Smooth muscle cell (in vitro differentiated cells): ENCODE data around the gene RAB33B. TPM values are rescaled to one million over a fixed set of nuclear protein-coding genes. Genes with fewer than 3 reads are reported as not detected.

ENCODE experiments used
- DNase-seq: peaks from one replicate; lab custom pipeline; 2025; ENCODE audit not compliant: unreplicated experiment; lab: John Stamatoyannopoulos, UW
- H2AFZ ChIP-seq: fragments of 200-600 bp; sonication (generic); 2 replicates; pipeline ENCODE4 v1.6.0; 2016; ENCODE audit warnings: antibody characterized with exemption, low read depth, mild to moderate bottlenecking
- H3F3A ChIP-seq: fragments of 200-600 bp; sonication (generic); 2 replicates; pipeline ENCODE4 v1.6.0; 2017; ENCODE audit warnings: antibody characterized with exemption, low read depth
- H3K27ac ChIP-seq: fragments of 200-600 bp; sonication (generic); 2 replicates; pipeline ENCODE4 v1.5.1; 2016; ENCODE audit warnings: low read depth, mild to moderate bottlenecking
- H3K27me3 ChIP-seq: fragments of 200-600 bp; sonication (generic); 2 replicates; pipeline ENCODE4 v1.6.1; 2016; ENCODE audit warnings: low read depth, mild to moderate bottlenecking
- H3K36me3 ChIP-seq: fragments of 200-600 bp; sonication (generic); 2 replicates; pipeline ENCODE4 v1.5.1; 2016; ENCODE audit warnings: low read depth
- H3K4me1 ChIP-seq: fragments of 200-600 bp; sonication (generic); 2 replicates; pipeline ENCODE4 v1.5.1; 2016; ENCODE audit warnings: low read depth
- H3K4me2 ChIP-seq: fragments of 200-600 bp; sonication (generic); 2 replicates; pipeline ENCODE4 v1.6.0; 2016; ENCODE audit warnings: mild to moderate bottlenecking
- H3K4me3 ChIP-seq: fragments of 200-600 bp; sonication (generic); 2 replicates; pipeline ENCODE4 v1.5.1; 2016; ENCODE audit warnings: mild to moderate bottlenecking
- H3K79me2 ChIP-seq: fragments of 200-600 bp; sonication (generic); 2 replicates; pipeline ENCODE4 v1.6.0; 2016; ENCODE audit warnings: low read depth, mild to moderate bottlenecking
- H3K9ac ChIP-seq: fragments of 200-600 bp; sonication (generic); 2 replicates; pipeline ENCODE4 v1.6.0; 2016; ENCODE audit warnings: low read depth
- H3K9me3 ChIP-seq: fragments of 200-600 bp; sonication (generic); replicated peaks from 2 replicates; pipeline ENCODE4 v1.5.1; 2016; ENCODE audit warnings: low read depth
- H4K20me1 ChIP-seq: fragments of 200-600 bp; sonication (generic); 2 replicates; pipeline ENCODE4 v1.6.0; 2016; ENCODE audit warnings: low read depth
- WGBS: methylation state at CpG from one replicate; pipeline ENCODE4 v1.1.7; 2016; ENCODE audit warnings: low lambda C conversion rate; 5-methylcytosine and 5-hydroxymethylcytosine counted together
- polyA plus RNA-seq: library from polyadenylated mRNA; unstranded; fragments of >200 nt; fragmentation: Nextera tagmentation; extraction: Ambion mirVana; gene quantifications from 2 replicates; pipeline ENCODE4 v1.2.1, GENCODE V29; 2016
- total RNA-seq: library from RNA; depleted of rRNA; stranded (reverse); fragments of >200 nt; gene quantifications from 2 replicates; pipeline ENCODE4 v1.2.3, GENCODE V29; 2014
- TF ChIP-seq, protein P1 (sequence below): fragments of 200-600 bp; sonication (generic); IDR thresholded peaks from 2 replicates; pipeline ENCODE4 v1.5.1; 2017; ENCODE audit warnings: borderline replicate concordance, mild to moderate bottlenecking, antibody characterized with exemption; ENCODE audit not compliant: insufficient read depth, poor library complexity, severe bottlenecking

Gene RAB33B
- total and polyA plus RNA-seq, 2 experiments from 2014 or later = 6.3 to 15.8 TPM

DNA sequence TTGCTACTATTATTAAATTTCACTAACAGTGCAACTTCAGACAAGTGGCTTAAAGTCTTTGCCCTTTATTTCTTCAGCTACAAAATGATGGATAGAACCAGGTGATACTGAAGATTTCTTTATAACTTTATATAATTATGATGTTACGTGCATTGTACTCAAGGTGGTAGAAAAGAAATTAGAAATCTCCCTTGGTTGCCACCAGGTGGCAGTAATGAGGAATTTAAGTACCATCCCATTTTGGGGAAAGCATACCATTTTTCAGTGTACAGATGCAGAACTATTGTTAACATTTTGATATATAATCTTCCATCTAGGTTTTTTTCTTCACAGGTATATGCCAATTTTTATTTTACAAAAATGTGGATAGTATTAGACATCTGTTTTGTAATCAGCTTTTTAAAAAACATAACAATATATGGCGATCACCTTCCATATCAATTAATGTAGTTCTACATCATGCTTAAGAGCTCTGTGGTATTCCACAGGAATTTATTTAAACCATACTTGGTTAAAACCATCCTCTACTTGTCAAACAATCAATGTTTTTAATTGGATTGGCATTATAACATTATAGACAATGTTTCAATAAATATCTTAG, 37.7 kb upstream of the RAB33B start:
- no peak overlapping the region for H2AFZ ChIP-seq
- H3K9ac ChIP-seq = no peak overlapping the region
- H3F3A ChIP-seq = no peaks in the 10 kb centered on the region
- H3K27me3 ChIP-seq = no peaks in the 10 kb centered on the region
- no peaks in the 10 kb centered on the region for H3K9me3 ChIP-seq
- H4K20me1 ChIP-seq = no peaks in the 10 kb centered on the region
- TF ChIP-seq, protein P1, sequence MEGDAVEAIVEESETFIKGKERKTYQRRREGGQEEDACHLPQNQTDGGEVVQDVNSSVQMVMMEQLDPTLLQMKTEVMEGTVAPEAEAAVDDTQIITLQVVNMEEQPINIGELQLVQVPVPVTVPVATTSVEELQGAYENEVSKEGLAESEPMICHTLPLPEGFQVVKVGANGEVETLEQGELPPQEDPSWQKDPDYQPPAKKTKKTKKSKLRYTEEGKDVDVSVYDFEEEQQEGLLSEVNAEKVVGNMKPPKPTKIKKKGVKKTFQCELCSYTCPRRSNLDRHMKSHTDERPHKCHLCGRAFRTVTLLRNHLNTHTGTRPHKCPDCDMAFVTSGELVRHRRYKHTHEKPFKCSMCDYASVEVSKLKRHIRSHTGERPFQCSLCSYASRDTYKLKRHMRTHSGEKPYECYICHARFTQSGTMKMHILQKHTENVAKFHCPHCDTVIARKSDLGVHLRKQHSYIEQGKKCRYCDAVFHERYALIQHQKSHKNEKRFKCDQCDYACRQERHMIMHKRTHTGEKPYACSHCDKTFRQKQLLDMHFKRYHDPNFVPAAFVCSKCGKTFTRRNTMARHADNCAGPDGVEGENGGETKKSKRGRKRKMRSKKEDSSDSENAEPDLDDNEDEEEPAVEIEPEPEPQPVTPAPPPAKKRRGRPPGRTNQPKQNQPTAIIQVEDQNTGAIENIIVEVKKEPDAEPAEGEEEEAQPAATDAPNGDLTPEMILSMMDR = peak; percentile 64
- 86% methylated on average over 2 of the region's 2 CpGs for WGBS
- no peak overlapping the region for H3K27ac ChIP-seq
- no peak overlapping the region for H3K4me3 ChIP-seq
- no peaks in the 10 kb centered on the region for H3K4me1 ChIP-seq
- peaks cover 6% of the 10 kb centered on the region for H3K36me3 ChIP-seq
- no peaks in the 10 kb centered on the region for H3K79me2 ChIP-seq
- DNase-seq = no peak
- no peak overlapping the region for H3K4me2 ChIP-seq

DNA sequence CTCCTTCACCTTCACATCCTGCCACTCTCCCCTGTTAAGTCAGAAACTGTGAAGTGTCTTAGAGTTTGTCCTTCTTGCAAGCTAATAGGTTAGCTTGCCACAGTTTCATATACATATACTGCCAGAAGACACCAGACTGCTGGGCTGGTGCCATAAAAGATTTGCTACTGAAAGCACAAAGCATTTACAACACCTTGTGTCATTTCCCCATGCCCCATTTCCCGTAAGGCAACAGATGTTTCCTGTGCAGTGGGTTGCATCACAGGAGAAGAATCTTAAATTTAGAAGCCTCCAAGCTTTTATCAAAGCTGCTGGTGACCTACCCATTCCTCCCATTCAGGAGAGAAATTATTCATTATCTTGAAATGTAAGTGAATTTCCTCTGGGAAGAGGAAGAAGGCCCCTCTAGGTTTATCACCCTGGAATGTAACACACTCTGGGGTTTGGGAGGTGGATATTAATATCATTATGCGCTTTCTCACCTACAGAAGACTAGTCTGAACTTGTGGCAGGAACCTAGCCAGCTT, 34.5 kb upstream of the RAB33B start:
- no peaks in the 10 kb centered on the region for H3F3A ChIP-seq
- H3K4me3 ChIP-seq = no peak overlapping the region
- TF ChIP-seq, protein P1 = no peak
- peak overlapping the region; percentile 6 for H3K4me2 ChIP-seq
- H3K27ac ChIP-seq = peak overlapping the region; percentile 5
- H3K9ac ChIP-seq = no peak overlapping the region
- H4K20me1 ChIP-seq = no peaks in the 10 kb centered on the region
- no peak for DNase-seq
- no peaks in the 10 kb centered on the region for H3K9me3 ChIP-seq
- H3K4me1 ChIP-seq = no peaks in the 10 kb centered on the region
- 69% methylated on average over 2 of the region's 2 CpGs for whole genome bisulfite sequencing
- H3K36me3 ChIP-seq = peaks cover 5% of the 10 kb centered on the region
- H3K79me2 ChIP-seq = no peaks in the 10 kb centered on the region
- no peak overlapping the region for H2AFZ ChIP-seq
- H3K27me3 ChIP-seq = no peaks in the 10 kb centered on the region

GRCh38 chr4:139420652-139421051, 33.3 kb upstream of the RAB33B start:
- Histone ChIP-seq H3K27me3 (no peaks in the 10 kb centered on the region), H3K79me2 (no peaks in the 10 kb centered on the region), H3K9ac (no peak overlapping the region), H3K27ac (no peak overlapping the region), H2AFZ (no peak overlapping the region), H3K36me3 (peaks cover 5% of the 10 kb centered on the region), H3K4me1 (no peaks in the 10 kb centered on the region), H3K4me2 (no peak overlapping the region), H3K9me3 (no peaks in the 10 kb centered on the region), H3F3A (no peaks in the 10 kb centered on the region), H4K20me1 (no peaks in the 10 kb centered on the region), H3K4me3 (no peak overlapping the region)
- DNase-seq = no peak
- TF ChIP-seq, protein P1 = no peak
- WGBS = 97% methylated on average over 1 of the region's 1 CpG

DNA sequence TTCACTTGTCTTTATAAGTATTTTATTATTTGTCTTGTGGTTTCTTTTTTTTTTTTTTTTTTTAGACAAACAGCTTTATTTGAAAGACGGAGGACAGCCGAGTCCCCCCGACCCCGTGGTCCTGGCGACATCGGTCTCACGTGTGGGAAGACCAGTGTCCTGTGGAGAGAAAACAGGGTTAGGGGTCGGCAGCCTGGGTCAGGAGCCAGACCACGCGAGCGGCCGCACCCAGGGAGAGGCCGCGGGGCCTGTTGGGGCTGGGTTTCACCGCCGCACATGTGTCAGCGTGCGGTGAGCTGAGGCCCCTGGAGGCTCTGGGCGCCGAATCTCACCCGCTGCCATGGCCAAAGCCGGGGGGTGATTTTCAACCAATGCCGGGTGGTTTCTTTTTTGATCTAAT, 17.8 kb upstream of the RAB33B start:
- H2AFZ ChIP-seq = no peak overlapping the region
- WGBS = 98% methylated on average over 23 of the region's 23 CpGs

More for the DNA sequence above, 17.8 kb upstream of the RAB33B start:
- no peak for DNase-seq
- Histone ChIP-seq H3K79me2 (peaks cover 4% of the 10 kb centered on the region), H3F3A (no peaks in the 10 kb centered on the region), H3K4me3 (no peak overlapping the region), H4K20me1 (no peaks in the 10 kb centered on the region), H3K9me3 (no peaks in the 10 kb centered on the region), H3K9ac (no peak overlapping the region), H3K27me3 (no peaks in the 10 kb centered on the region), H3K36me3 (peaks cover 17% of the 10 kb centered on the region), H3K4me1 (no peaks in the 10 kb centered on the region), H3K27ac (no peak overlapping the region), H3K4me2 (no peak overlapping the region)
- TF ChIP-seq, protein P1 = no peak
